Breast epithelium (tissue), 4 donors: ENCODE data around the gene RERE. TPM values are rescaled to one million over a fixed set of nuclear protein-coding genes. Genes with fewer than 3 reads are reported as not detected.

ENCODE experiments used
- DNase-seq, 2 donors: peaks; one replicate each; pipeline ENCODE4 v3.0.0-alpha.2; 2019; ENCODE audit warnings: low spot score in 2 of 2
- H3K27ac ChIP-seq, 2 donors: fragments of 200-600 bp; sonication (generic) in 1 of 2; one replicate each; pipeline ENCODE4 v1.5.1; 2016 to 2019; ENCODE audit warnings: mild to moderate bottlenecking in 1 of 2
- H3K27me3 ChIP-seq, 2 donors: fragments of 200-600 bp; sonication (generic) in 1 of 2; one replicate each; pipeline versions ENCODE4 v1.5.1 to v1.6.0; 2017 to 2019; ENCODE audit warnings: control low read depth in 1 of 2, mild to moderate bottlenecking in 1 of 2
- H3K36me3 ChIP-seq: fragments of 200-600 bp; one replicate; pipeline ENCODE4 v1.5.1; 2019
- H3K4me1 ChIP-seq, 2 donors: fragments of 200-600 bp; sonication (generic); one replicate each; pipeline ENCODE4 v1.5.1; 2016 to 2019; ENCODE audit warnings: control low read depth in 1 of 2
- H3K4me3 ChIP-seq, 3 donors: fragments of 200-600 bp; sonication (generic); 1 replicate in 2 of 3; 2 replicates in 1 of 3; pipeline ENCODE4 v1.5.1; 2016 to 2019; ENCODE audit warnings: mild to moderate bottlenecking in 3 of 3, moderate library complexity in 2 of 3
- H3K9me3 ChIP-seq, 2 donors: fragments of 200-600 bp; sonication (generic) in 1 of 2; one replicate each; pipeline ENCODE4 v1.5.1; 2016 to 2019; ENCODE audit warnings: control low read depth in 1 of 2
- CTCF ChIP-seq, 3 donors: fragments of 450-650 bp; IDR thresholded peaks; one replicate each; pipeline ENCODE4 v1.5.1; 2016 to 2017; ENCODE audit warnings: antibody characterized with exemption in 3 of 3, mild to moderate bottlenecking in 3 of 3, moderate library complexity in 3 of 3
- POLR2A ChIP-seq: fragments of 450-650 bp; IDR thresholded peaks from one replicate; pipeline ENCODE4 v1.6.1; 2016; ENCODE audit warnings: antibody characterized with exemption, mild to moderate bottlenecking, moderate library complexity
- POLR2AphosphoS5 ChIP-seq, 3 donors: sonication (generic); formaldehyde crosslinking; IDR thresholded peaks; one replicate each; pipeline ENCODE4 v1.6.1; 2017; ENCODE audit warnings: antibody characterized with exemption in 3 of 3
- intact Hi-C: fragments of 100-400 bp; cut with DNase I; formaldehyde crosslinking; loops from one replicate; pipeline ENCODE4 v1.15.1; 2023; ENCODE audit warnings: low total_unique reads
- total RNA-seq, 3 donors: library from RNA; depleted of rRNA; stranded (reverse); fragments of >200 nt; gene quantifications; one replicate each; pipeline ENCODE4 v1.1.0, GENCODE V29; 2016

RERE gene
- total RNA-seq, 3 donors from 2014 or later, result 65.8 to 166 (median 123) TPM

- DNase-seq, result no peak
- H3K27me3 ChIP-seq, result no peaks in the 10 kb centered on the region
- H3K27ac ChIP-seq, result peak overlapping the region; percentile 38 to 83
- intact Hi-C loops, result no loop called here
- no peaks in the 10 kb centered on the region for H3K9me3 ChIP-seq
- TF ChIP-seq POLR2A (no peak), CTCF (IDR thresholded peaks at IDR 0.05) (no peak), POLR2AphosphoS5 (IDR thresholded peaks at IDR 0.05) (no peak)
- no peak overlapping the region for H3K4me3 ChIP-seq
- peaks cover 5% of the 10 kb centered on the region for H3K36me3 ChIP-seq
- no peaks in the 10 kb centered on the region for H3K4me1 ChIP-seq
These were observed 466.3 kb downstream of the RERE start for GRCh38 chr1:8350914-8351684.

DNA sequence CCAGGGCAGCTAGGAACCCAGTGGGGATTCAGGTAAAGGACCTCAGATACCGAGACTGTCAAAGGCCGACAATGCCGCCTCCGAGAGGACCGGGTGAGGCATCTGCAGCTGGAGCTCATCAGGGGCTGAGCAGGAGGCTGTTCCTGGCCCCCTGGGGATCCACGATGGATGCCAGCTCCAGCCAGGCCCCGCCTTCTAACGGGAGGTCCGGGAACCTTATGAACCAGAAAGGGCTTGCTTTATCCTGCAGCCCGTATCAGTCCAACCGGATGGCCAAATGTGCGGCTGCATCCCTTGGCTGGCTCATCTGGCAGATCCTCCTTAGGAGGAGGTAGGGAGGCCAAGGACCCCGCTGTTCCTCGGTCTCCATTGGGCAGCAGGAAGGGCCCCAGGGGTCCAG is 467.5 kb downstream of the RERE start:
- Histone ChIP-seq H3K36me3 (no peaks in the 10 kb centered on the region), H3K27me3 (no peaks in the 10 kb centered on the region), H3K4me3 (no peak overlapping the region), H3K4me1 (no peaks in the 10 kb centered on the region), H3K27ac (peak overlapping the region in 1 of 2 donors; percentile 83), H3K9me3 (no peaks in the 10 kb centered on the region)
- no peak for DNase-seq
- no peak for TF ChIP-seq POLR2AphosphoS5 (IDR thresholded peaks at IDR 0.05)
- intact Hi-C loops, result no loop called here

DNA sequence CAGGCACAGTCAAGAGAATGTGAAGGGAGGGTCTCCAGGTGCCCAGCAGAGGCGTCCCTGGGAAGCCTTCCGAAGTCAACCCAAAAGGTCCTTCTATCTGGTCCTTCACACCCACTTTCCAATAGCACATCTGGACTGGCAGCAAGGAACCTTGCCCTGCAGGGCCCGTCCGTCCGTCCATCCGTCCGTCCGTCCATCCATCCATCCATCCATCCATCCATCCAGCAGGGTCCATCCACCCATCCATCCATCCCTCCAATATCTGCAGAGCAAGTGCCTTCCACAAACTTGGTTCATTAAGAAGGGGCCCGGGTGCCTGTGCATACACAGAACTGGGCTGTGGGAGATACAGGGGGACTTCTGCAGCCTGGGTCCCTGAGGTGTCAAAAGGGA is 468.0 kb downstream of the RERE start:
- DNase-seq, result no peak
- TF ChIP-seq POLR2AphosphoS5 (IDR thresholded peaks at IDR 0.05), result no peak
- TF ChIP-seq POLR2A, result no peak
- no peak for TF ChIP-seq CTCF (IDR thresholded peaks at IDR 0.05)
- H3K36me3 ChIP-seq, result no peaks in the 10 kb centered on the region
- intact Hi-C loops, result no loop called here
- no peaks in the 10 kb centered on the region for H3K27me3 ChIP-seq
- no peak overlapping the region for H3K4me3 ChIP-seq
- no peaks in the 10 kb centered on the region for H3K4me1 ChIP-seq
- H3K27ac ChIP-seq, result peak overlapping the region in 1 of 2 donors; percentile 83
- no peaks in the 10 kb centered on the region for H3K9me3 ChIP-seq

DNA sequence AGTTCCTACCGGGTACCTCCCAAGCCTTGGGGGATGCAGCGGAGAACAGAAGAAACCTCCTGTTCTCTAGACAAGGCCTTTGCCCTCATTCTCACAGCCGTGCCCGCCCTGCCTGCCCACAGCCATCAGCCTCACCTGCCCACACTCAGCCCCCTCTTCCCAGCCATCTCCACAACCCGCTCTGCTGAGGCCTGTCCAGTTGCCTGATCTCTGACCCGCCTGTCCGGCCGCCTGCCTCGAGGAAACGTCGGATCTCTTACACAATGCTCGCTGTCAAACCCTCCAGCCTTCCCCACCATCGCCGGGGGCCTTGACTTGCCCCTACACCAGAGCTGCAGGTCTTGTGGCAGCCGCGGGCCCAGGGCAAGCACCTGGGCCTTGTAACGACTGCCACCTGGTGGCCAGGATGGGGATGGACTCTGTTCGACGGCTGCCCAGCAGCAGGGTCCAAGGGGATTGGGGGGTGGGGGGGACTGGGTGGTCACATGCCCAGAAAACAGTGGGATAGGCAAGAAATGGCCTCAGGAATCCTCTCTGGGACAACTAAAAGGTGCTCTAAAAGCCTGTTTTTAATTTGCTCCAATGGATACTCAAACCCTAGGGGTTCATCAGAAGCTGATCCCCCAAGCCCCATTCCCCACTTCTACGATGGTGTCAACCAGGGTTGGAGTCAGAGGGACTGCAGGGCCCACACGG is 468.5 kb downstream of the RERE start:
- Histone ChIP-seq H3K9me3 (no peaks in the 10 kb centered on the region), H3K4me3 (no peak overlapping the region), H3K27ac (peak overlapping the region in 1 of 2 donors; percentile 83), H3K27me3 (no peaks in the 10 kb centered on the region), H3K36me3 (no peaks in the 10 kb centered on the region), H3K4me1 (no peaks in the 10 kb centered on the region)
- TF ChIP-seq CTCF (IDR thresholded peaks at IDR 0.05), result peak; percentile 77 to 84 (median 78)
- no peak for TF ChIP-seq POLR2A
- peak in 1 of 3 donors; percentile 49 for TF ChIP-seq POLR2AphosphoS5 (IDR thresholded peaks at IDR 0.05)
- intact Hi-C loops, result no loop called here
- DNase-seq, result peak in 1 of 2 donors; percentile 48

DNA sequence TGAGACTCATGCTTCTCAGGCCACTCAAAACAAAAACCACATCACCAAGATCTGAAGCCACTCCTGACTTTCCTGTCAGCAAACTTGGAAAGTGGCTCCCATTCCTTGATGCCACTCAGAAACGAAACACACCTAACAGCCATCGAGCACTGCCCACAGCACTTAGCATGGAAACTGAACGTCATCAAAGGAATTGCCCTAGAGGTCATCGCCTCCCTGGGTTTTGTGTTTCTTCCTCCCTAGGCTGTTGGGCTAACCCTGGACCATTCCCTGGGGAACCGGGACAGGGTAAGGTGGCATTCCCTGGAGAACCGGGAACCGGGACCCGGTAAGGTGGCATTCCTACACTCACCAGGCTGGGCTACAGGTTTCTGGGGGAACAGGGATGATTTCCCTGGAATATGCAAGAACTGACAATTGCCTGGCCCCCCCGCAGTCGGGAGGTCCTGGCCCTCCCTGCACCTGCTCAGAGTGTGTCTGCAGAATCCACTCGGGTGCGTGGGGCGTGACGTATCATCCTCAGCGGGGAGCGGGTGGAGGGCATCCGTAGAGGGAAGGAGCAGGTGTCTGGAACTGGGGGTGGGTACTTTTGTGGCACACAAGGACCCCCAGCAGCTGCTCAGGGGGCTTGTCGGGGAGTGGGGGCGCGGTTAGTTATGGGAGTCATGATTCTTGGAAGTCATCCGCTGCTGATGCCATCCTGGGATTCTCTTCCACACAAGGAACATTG is 469.2 kb downstream of the RERE start:
- intact Hi-C loops, result no loop called here
- H3K27me3 ChIP-seq, result no peaks in the 10 kb centered on the region
- H3K36me3 ChIP-seq, result no peaks in the 10 kb centered on the region
- no peaks in the 10 kb centered on the region for H3K9me3 ChIP-seq
- no peak overlapping the region for H3K27ac ChIP-seq
- no peak for DNase-seq
- no peaks in the 10 kb centered on the region for H3K4me1 ChIP-seq
- no peak overlapping the region for H3K4me3 ChIP-seq
- TF ChIP-seq CTCF (IDR thresholded peaks at IDR 0.05) (no peak), POLR2A (no peak), POLR2AphosphoS5 (IDR thresholded peaks at IDR 0.05) (no peak)
